GM12878 (cell line): ENCODE data around the gene HOXA2. TPM values are rescaled to one million over a fixed set of nuclear protein-coding genes. Genes with fewer than 3 reads are reported as not detected.

Source experiments
- ATAC-seq: fragments of 200-7000 bp; cut with Tn5 transposase; 3 replicates; pipeline ENCODE4 v1.9.1; 2020; ENCODE audit warnings: mild to moderate bottlenecking, moderate library complexity
- BruUV-seq: library from RNA; stranded (reverse); fragments of 400-500 nt; replicated peaks from 2 replicates; lab custom pipeline; 2021; lab: Mats Ljungman, UMichigan
- CTCF ChIA-PET: fragments of 300-600 bp; sonication (Branson Sonifier 250); formaldehyde crosslinking; extraction: SDS; loops from one replicate; lab custom pipeline; 2021; ENCODE audit warnings: inconsistent platforms; lab: Yijun Ruan, JAX
- POLR2A ChIA-PET: fragments of 350-600 bp; formaldehyde crosslinking; extraction: SDS; loops from one replicate; lab custom pipeline; 2021; ENCODE audit warnings: inconsistent platforms; lab: Charles Lee
- RAD21 ChIA-PET: fragments of 300-600 bp; sonication (Branson Sonifier 250); formaldehyde crosslinking; loops from one replicate; lab custom pipeline; 2023; ENCODE audit warnings: antibody characterized with exemption; ENCODE audit not compliant: unreplicated experiment; lab: Charles Lee
- SMC1A ChIA-PET: fragments of 300-600 bp; sonication (Branson Sonifier 250); formaldehyde crosslinking; loops from one replicate; lab custom pipeline; 2023; ENCODE audit not compliant: unreplicated experiment, uncharacterized antibody; lab: Charles Lee
- DNase-seq: peaks from one replicate; pipeline ENCODE4 v3.0.0-alpha.2; 2011; ENCODE audit warnings: low read depth, low spot score
- FAIRE-seq: peaks from 3 replicates; lab custom pipeline; 2011; peaks lifted over from hg19 to GRCh38; lab: Jason Lieb, UNC
- H2AFZ ChIP-seq: 2 replicates; pipeline ENCODE4 v1.6.0; 2011; ENCODE audit warnings: low read depth, low read length, control low read depth; ENCODE audit not compliant: control insufficient read depth
- H3K27ac ChIP-seq: 2 replicates; pipeline ENCODE4 v1.5.1; 2011; ENCODE audit warnings: control low read depth; ENCODE audit not compliant: control insufficient read depth, insufficient read depth
- H3K27me3 ChIP-seq, 2 experiments: replicated peaks in 1 of 2; 2 replicates each; pipeline versions ENCODE4 v1.6.0 to v1.6.1; 2011; ENCODE audit warnings: low read length in 1 of 2; ENCODE audit not compliant: control insufficient read depth in 2 of 2, insufficient read depth in 2 of 2
- H3K36me3 ChIP-seq, 2 experiments: 2 replicates each; pipeline ENCODE4 v1.5.1; 2011; ENCODE audit warnings: low read length in 1 of 2; ENCODE audit not compliant: control insufficient read depth in 2 of 2, insufficient read depth in 2 of 2
- H3K4me1 ChIP-seq: 2 replicates; pipeline ENCODE4 v1.6.1; 2011; ENCODE audit warnings: mild to moderate bottlenecking, low read length, moderate library complexity, mixed read lengths; ENCODE audit not compliant: control insufficient read depth, insufficient read depth
- H3K4me2 ChIP-seq: 2 replicates; pipeline ENCODE4 v1.6.0; 2011; ENCODE audit warnings: control low read depth; ENCODE audit not compliant: control insufficient read depth, insufficient read depth
- H3K4me3 ChIP-seq: fragments of 200-600 bp; sonication (generic); 2 replicates; pipeline ENCODE4 v1.5.1; 2016
- H3K79me2 ChIP-seq: 2 replicates; pipeline ENCODE4 v1.6.0; 2011; ENCODE audit warnings: low read length; ENCODE audit not compliant: control insufficient read depth, insufficient read depth
- H3K9ac ChIP-seq: 2 replicates; pipeline ENCODE4 v1.8.0; 2011; ENCODE audit warnings: low read length, control low read depth, mixed read lengths; ENCODE audit not compliant: control insufficient read depth, insufficient read depth
- H3K9me3 ChIP-seq: replicated peaks from 3 replicates; pipeline ENCODE4 v1.5.1; 2011; ENCODE audit warnings: mild to moderate bottlenecking, low read length; ENCODE audit not compliant: control insufficient read depth, insufficient read depth
- H4K20me1 ChIP-seq: 2 replicates; pipeline ENCODE4 v1.6.0; 2011; ENCODE audit not compliant: control insufficient read depth, insufficient read depth
- BMI1 ChIP-seq: fragments of 450-650 bp; IDR thresholded peaks from 2 replicates; pipeline ENCODE4 v1.6.1; 2016; ENCODE audit warnings: mild to moderate bottlenecking, moderate library complexity, borderline replicate concordance
- CEBPB ChIP-seq, 2 experiments: fragments of 150-350 bp in 1 of 2; IDR thresholded peaks; 2 replicates each; pipeline ENCODE4 v1.6.1; 2012 to 2014; ENCODE audit warnings: low read depth in 2 of 2, low read length in 2 of 2, borderline replicate concordance in 1 of 2, inconsistent platforms in 1 of 2
- CHD2 ChIP-seq: IDR thresholded peaks from 2 replicates; pipeline ENCODE4 v1.6.1; 2011; ENCODE audit warnings: low read depth, low read length, improper control_type of control experiment, borderline replicate concordance
- CUX1 ChIP-seq: IDR thresholded peaks from 2 replicates; pipeline ENCODE4 v1.6.1; 2012; ENCODE audit warnings: improper control_type of control experiment, low read depth, low read length; ENCODE audit not compliant: insufficient replicate concordance
- GABPA ChIP-seq: IDR thresholded peaks from 2 replicates; pipeline ENCODE4 v1.6.1; 2014; ENCODE audit warnings: antibody characterized with exemption, low read depth, mild to moderate bottlenecking, inconsistent platforms
- HCFC1 ChIP-seq: fragments of 150-350 bp; IDR thresholded peaks from 2 replicates; pipeline ENCODE4 v1.6.1; 2014; ENCODE audit warnings: low read length
- HSF1 ChIP-seq: fragments of 150-350 bp; IDR thresholded peaks from 2 replicates; pipeline ENCODE4 v1.6.1; 2014; ENCODE audit warnings: mild to moderate bottlenecking, low read depth, low read length
- KDM1A ChIP-seq: fragments of 200-600 bp; sonication (generic); IDR thresholded peaks from 2 replicates; pipeline ENCODE4 v1.6.1; 2016; ENCODE audit warnings: borderline replicate concordance
- MEF2A ChIP-seq: IDR thresholded peaks from 2 replicates; pipeline ENCODE4 v1.6.1; 2011; ENCODE audit warnings: low read depth, mild to moderate bottlenecking, low read length, moderate library complexity; ENCODE audit not compliant: insufficient read depth
- MYB ChIP-seq: fragments of 150-350 bp; IDR thresholded peaks from 2 replicates; pipeline ENCODE4 v1.6.1; 2014; ENCODE audit warnings: mild to moderate bottlenecking, low read depth, low read length, borderline replicate concordance
- NFYA ChIP-seq: IDR thresholded peaks from 2 replicates; pipeline ENCODE4 v1.6.1; 2011; ENCODE audit warnings: low read depth, mild to moderate bottlenecking, low read length, improper control_type of control experiment, borderline replicate concordance
- RAD51 ChIP-seq: fragments of 450-650 bp; IDR thresholded peaks from 2 replicates; pipeline ENCODE4 v1.6.1; 2016; ENCODE audit warnings: moderate library complexity, mild to moderate bottlenecking, inconsistent platforms
- RFX5 ChIP-seq: IDR thresholded peaks from 2 replicates; pipeline ENCODE4 v1.6.1; 2011; ENCODE audit warnings: low read depth, low read length, improper control_type of control experiment
- STAT1 ChIP-seq: fragments of 450-650 bp; conservative IDR thresholded peaks from 2 replicates; pipeline ENCODE4 v1.6.1; 2014; ENCODE audit warnings: antibody characterized with exemption, mild to moderate bottlenecking
- ZBED1 ChIP-seq: IDR thresholded peaks from 2 replicates; pipeline ENCODE4 v1.6.1; 2016; ENCODE audit warnings: borderline replicate concordance
- ZNF24 ChIP-seq: fragments of 450-650 bp; IDR thresholded peaks from 2 replicates; pipeline ENCODE4 v1.6.1; 2017; ENCODE audit warnings: antibody characterized with exemption, mild to moderate bottlenecking
- WGBS: methylation state at CpG from one replicate; pipeline ENCODE4 v1.1.6; 2016; ENCODE audit warnings: low lambda C conversion rate; ENCODE audit not compliant: insufficient replicate concordance, insufficient coverage; ENCODE audit errors: missing lambda C conversion rate; 5-methylcytosine and 5-hydroxymethylcytosine counted together
- in situ Hi-C: fragments of 300-500 bp; cut with MboI; formaldehyde crosslinking; loops from 9 replicates; pipeline ENCODE4 v1.14.3; 2018; ENCODE audit warnings: mixed read lengths
- intact Hi-C: fragments of 100-400 bp; cut with micrococcal nuclease; formaldehyde crosslinking; loops from one replicate; pipeline ENCODE4 v1.14.2; 2022; ENCODE audit not compliant: unreplicated experiment
- polyA plus RNA-seq, 11 experiments: library from polyadenylated mRNA; depleted of rRNA in 4 of 11; unstranded in 6 of 11; stranded (reverse) in 5 of 11; fragments of >200 nt; fragmentation: Nextera tagmentation in 4 of 11; fragmentation: Illumina TruSeq in 1 of 11; extraction: Ambion mirVana in 4 of 11; extraction: Trizol in 1 of 11; gene quantifications; 1 replicate in 1 of 11; 2 replicates in 10 of 11; pipeline versions ENCODE4 v1.2.1 to v1.2.3, GENCODE V29; 2011 to 2016; ENCODE audit warnings: inconsistent platforms in 2 of 11, missing spikeins in 2 of 11, low read depth in 1 of 11
- total RNA-seq, 4 experiments: library from RNA; depleted of rRNA in 3 of 4; stranded (reverse); fragments of >200 nt in 3 of 4; fragmentation: Illumina TruSeq in 1 of 4; extraction: Trizol in 1 of 4; gene quantifications; 2 replicates each; pipeline versions ENCODE4 v1.2.1 to v1.2.3, GENCODE V29; 2013 to 2021

HOXA2 gene
- total and polyA plus RNA-seq, 10 of the 15 experiments (the other 5 are each of a cell fraction or from before 2014, with no cell fraction given), result not detected

GRCh38 chr7:27112955-27113949 lies 10.8 kb upstream of the HOXA2 start:
- Histone ChIP-seq H3K9ac (no peak overlapping the region), H3K79me2 (no peaks in the 10 kb centered on the region), H3K4me3 (no peak overlapping the region), H3K36me3 (no peaks in the 10 kb centered on the region), H3K27ac (no peak overlapping the region), H3K4me1 (no peaks in the 10 kb centered on the region), H4K20me1 (no peaks in the 10 kb centered on the region; the same call in 1 of the 2 replicates), H3K4me2 (no peak overlapping the region), H2AFZ (no peak overlapping the region), H3K27me3 (no peaks in the 10 kb centered on the region), H3K9me3 (no peaks in the 10 kb centered on the region)
- WGBS, result 72% methylated on average over 33 of the region's 57 CpGs
- intact Hi-C loops (no loop called here), in situ Hi-C loops (no loop called here)
- ChIA-PET SMC1A (no interaction called here), CTCF (no interaction called here), POLR2A (no interaction called here), RAD21 (no interaction called here)
- no peak for FAIRE-seq
- DNase-seq, result no peak
- no peak for ATAC-seq
- BruUV-seq, result no TSS peak
- TF ChIP-seq BMI1 (no peak), ZNF24 (no peak), CEBPB (IDR thresholded peaks at IDR 0.05; ENCODE audit: borderline replicate concordance in 1 of 2, low read depth in 2 of 2, low read length in 2 of 2) (no peak), CUX1 (no peak), NFYA (no peak), MYB (no peak), GABPA (no peak), ZBED1 (no peak), RAD51 (no peak), STAT1 (no peak), HCFC1 (no peak), KDM1A (no peak), CHD2 (no peak), RFX5 (no peak), HSF1 (no peak), MEF2A (no peak)
